ENCODE data around the gene FAM3D. TPM values are rescaled to one million over a fixed set of nuclear protein-coding genes. Genes with fewer than 3 reads are reported as not detected.

FAM3D gene
- total RNA-seq, 4 donors from 2014 or later = 1.2 to 4.0 (median 1.4) TPM; not detected in 1

- 52% methylated on average over 3 of the region's 3 CpGs for WGBS
- DNase-seq (ENCODE audit: low spot score in 2 of 2) = no peak
- H3K9me3 ChIP-seq = no peaks in the 10 kb centered on the region
Measured at GRCh38 chr3:58647381-58648141, 19.0 kb downstream of the FAM3D start.

GRCh38 chr3:58646503-58646902, 20.1 kb downstream of the FAM3D start:
- WGBS = 60% methylated on average over 2 of the region's 3 CpGs
- peaks cover 10% of the 10 kb centered on the region for H3K4me1 ChIP-seq
- no peak for DNase-seq (ENCODE audit: low spot score in 2 of 2)
- TF ChIP-seq POLR2AphosphoS5 (IDR thresholded peaks at IDR 0.05) (no peak), CTCF (IDR thresholded peaks at IDR 0.05) (no peak), POLR2A (IDR thresholded peaks at IDR 0.05) (no peak), EP300 (IDR thresholded peaks at IDR 0.05) (no peak)
- H3K4me3 ChIP-seq = no peak overlapping the region
- H3K9me3 ChIP-seq = no peaks in the 10 kb centered on the region
- H3K36me3 ChIP-seq = no peaks in the 10 kb centered on the region
- no peaks in the 10 kb centered on the region for H3K27me3 ChIP-seq
- no peak overlapping the region for H3K27ac ChIP-seq

More at GRCh38 chr3:58647381-58648141, 19.0 kb downstream of the FAM3D start:
- H3K4me1 ChIP-seq = peaks cover 10% of the 10 kb centered on the region
- H3K27me3 ChIP-seq = no peaks in the 10 kb centered on the region
- no peak overlapping the region for H3K27ac ChIP-seq
- no peak overlapping the region for H3K4me3 ChIP-seq
- TF ChIP-seq CTCF (IDR thresholded peaks at IDR 0.05) (no peak), POLR2AphosphoS5 (IDR thresholded peaks at IDR 0.05) (no peak), POLR2A (IDR thresholded peaks at IDR 0.05) (no peak), EP300 (IDR thresholded peaks at IDR 0.05) (no peak)
- no peaks in the 10 kb centered on the region for H3K36me3 ChIP-seq

- Histone ChIP-seq H3K4me1 (peaks cover 12% of the 10 kb centered on the region), H3K9me3 (no peaks in the 10 kb centered on the region), H3K27me3 (no peaks in the 10 kb centered on the region), H3K27ac (no peak overlapping the region), H3K36me3 (no peaks in the 10 kb centered on the region), H3K4me3 (no peak overlapping the region)
- no peak for DNase-seq (ENCODE audit: low spot score in 2 of 2)
- TF ChIP-seq POLR2AphosphoS5 (IDR thresholded peaks at IDR 0.05) = no peak
- TF ChIP-seq EP300 (IDR thresholded peaks at IDR 0.05) = no peak
- no peak for TF ChIP-seq CTCF (IDR thresholded peaks at IDR 0.05)
- TF ChIP-seq POLR2A (IDR thresholded peaks at IDR 0.05) = no peak
- 89% methylated on average over 4 of the region's 4 CpGs for WGBS
Measured at GRCh38 chr3:58645726-58646125, 20.8 kb downstream of the FAM3D start.

- Histone ChIP-seq H3K9me3 (no peaks in the 10 kb centered on the region), H3K36me3 (no peaks in the 10 kb centered on the region), H3K27me3 (no peaks in the 10 kb centered on the region), H3K4me1 (peaks cover 15% of the 10 kb centered on the region), H3K4me3 (no peak overlapping the region), H3K27ac (no peak overlapping the region)
- no peak for TF ChIP-seq CTCF (IDR thresholded peaks at IDR 0.05)
- no peak for TF ChIP-seq EP300 (IDR thresholded peaks at IDR 0.05)
- TF ChIP-seq POLR2AphosphoS5 (IDR thresholded peaks at IDR 0.05) = no peak
- TF ChIP-seq POLR2A (IDR thresholded peaks at IDR 0.05) = no peak
- no peak for DNase-seq (ENCODE audit: low spot score in 2 of 2)
- 92% methylated on average over 4 of the region's 4 CpGs for WGBS
Measured at GRCh38 chr3:58642846-58643245, 23.7 kb downstream of the FAM3D start.

GRCh38 chr3:58640700-58641372, 25.7 kb downstream of the FAM3D start:
- H3K27ac ChIP-seq = no peak overlapping the region
- WGBS = 19% methylated on average over 25 of the region's 25 CpGs
- H3K9me3 ChIP-seq = no peaks in the 10 kb centered on the region
- peaks cover 5% of the 10 kb centered on the region for H3K4me1 ChIP-seq
- H3K36me3 ChIP-seq = no peaks in the 10 kb centered on the region
- no peak overlapping the region for H3K4me3 ChIP-seq
- no peaks in the 10 kb centered on the region for H3K27me3 ChIP-seq
- TF ChIP-seq EP300 (IDR thresholded peaks at IDR 0.05) = no peak
- TF ChIP-seq CTCF (IDR thresholded peaks at IDR 0.05) = peak; percentile 40 to 81
- no peak for TF ChIP-seq POLR2AphosphoS5 (IDR thresholded peaks at IDR 0.05)
- TF ChIP-seq POLR2A (IDR thresholded peaks at IDR 0.05) = no peak
- DNase-seq (ENCODE audit: low spot score in 2 of 2) = peak; percentile 77 to 86
